Pancreas (tissue), 10 donors: Measurements from ENCODE around the gene HOXC9. TPM values are rescaled to one million over a fixed set of nuclear protein-coding genes. Genes with fewer than 3 reads are reported as not detected.

ENCODE experiments used
- ATAC-seq, 4 donors: fragments of 200-7000 bp; cut with Tn5 transposase; one replicate each; pipeline versions ENCODE4 v1.8.0 to v1.9.1; 2020; ENCODE audit warnings: mild to moderate bottlenecking in 4 of 4, moderate library complexity in 4 of 4
- DNase-seq, 6 donors: peaks; one replicate each; pipeline ENCODE4 v3.0.0-alpha.2; 2020
- FAIRE-seq: peaks from 2 replicates; lab custom pipeline; 2012; peaks lifted over from hg19 to GRCh38; lab: Jason Lieb, UNC
- H3K27ac ChIP-seq, 4 donors: fragments of 200-600 bp; sonication (generic); 1 replicate in 3 of 4; 2 replicates in 1 of 4; pipeline versions ENCODE4 v1.5.0 to v1.8.0; 2020
- H3K27me3 ChIP-seq, 4 donors: fragments of 200-600 bp; one replicate each; pipeline ENCODE4 v1.8.0; 2021
- H3K36me3 ChIP-seq, 3 donors: fragments of 200-600 bp; sonication (generic) in 1 of 3; one replicate each; pipeline versions ENCODE4 v1.5.0 to v1.8.0; 2020 to 2021
- H3K4me1 ChIP-seq, 3 donors: fragments of 200-600 bp; one replicate each; pipeline ENCODE4 v1.8.0; 2021
- H3K4me3 ChIP-seq, 4 donors: fragments of 200-600 bp; sonication (generic) in 2 of 4; one replicate each; pipeline versions ENCODE4 v1.5.0 to v1.8.0; 2020 to 2021
- H3K9me3 ChIP-seq, 4 donors: fragments of 200-600 bp; one replicate each; pipeline ENCODE4 v1.8.0; 2021
- WGBS, 2 donors: extraction: QIAGEN DNeasy Blood & Tissue Kit; methylation state at CpG; one replicate each; pipeline ENCODE4 v1.1.7; 2013; 5-methylcytosine and 5-hydroxymethylcytosine counted together
- intact Hi-C, 3 donors: fragments of 100-400 bp; cut with DNase I; formaldehyde crosslinking; loops; one replicate each; pipeline versions ENCODE4 v1.11.1 to v1.14.2; 2022
- polyA plus RNA-seq, 2 donors: library from polyadenylated mRNA; stranded (reverse); fragments of 200-250 nt; gene quantifications; one replicate each; pipeline ENCODE4 v1.2.3, GENCODE V29; 2013
- total RNA-seq, 6 donors: library from RNA; stranded (reverse); fragmentation: NEBNext Ultra II Directional in 4 of 6; extraction: Animal tissue kit (Norgen Biotek cat#: 25700) in 4 of 6; gene quantifications; one replicate each; pipeline versions ENCODE4 v1.2.1 to v1.2.4, GENCODE V29; 2021 to 2023
- TF ChIP-seq, protein P1 (sequence below), 4 donors: fragments of 200-600 bp; sonication (generic) in 3 of 4; IDR thresholded peaks; one replicate each; pipeline versions ENCODE4 v1.5.0 to v1.8.0; 2021; ENCODE audit warnings: antibody characterized with exemption in 4 of 4
- donor health status: healthy with polysubstance abuse.
- donor health status: DM: no; HTN: no; CAD: no; lungs with moderate emphysema.
- donor health status: DM: no; HTN: no; CAD: no.
- donor health status: control.
- donor health status: control.
- donor health status: Bipolar disorder and iron deficiency.
- donor health status: DM: yes; HTN: yes; CAD: no.
- donor health status: DM: no; HTN: no; CAD: no.
- donor health status: DM: no; HTN: no; CAD: no.
- donor health status: DM: yes; HTN: yes; CAD: no.

Gene HOXC9
- total and polyA plus RNA-seq, 8 donors, result 0.19 to 0.27 (median 0.26) TPM; not detected in 5

DNA sequence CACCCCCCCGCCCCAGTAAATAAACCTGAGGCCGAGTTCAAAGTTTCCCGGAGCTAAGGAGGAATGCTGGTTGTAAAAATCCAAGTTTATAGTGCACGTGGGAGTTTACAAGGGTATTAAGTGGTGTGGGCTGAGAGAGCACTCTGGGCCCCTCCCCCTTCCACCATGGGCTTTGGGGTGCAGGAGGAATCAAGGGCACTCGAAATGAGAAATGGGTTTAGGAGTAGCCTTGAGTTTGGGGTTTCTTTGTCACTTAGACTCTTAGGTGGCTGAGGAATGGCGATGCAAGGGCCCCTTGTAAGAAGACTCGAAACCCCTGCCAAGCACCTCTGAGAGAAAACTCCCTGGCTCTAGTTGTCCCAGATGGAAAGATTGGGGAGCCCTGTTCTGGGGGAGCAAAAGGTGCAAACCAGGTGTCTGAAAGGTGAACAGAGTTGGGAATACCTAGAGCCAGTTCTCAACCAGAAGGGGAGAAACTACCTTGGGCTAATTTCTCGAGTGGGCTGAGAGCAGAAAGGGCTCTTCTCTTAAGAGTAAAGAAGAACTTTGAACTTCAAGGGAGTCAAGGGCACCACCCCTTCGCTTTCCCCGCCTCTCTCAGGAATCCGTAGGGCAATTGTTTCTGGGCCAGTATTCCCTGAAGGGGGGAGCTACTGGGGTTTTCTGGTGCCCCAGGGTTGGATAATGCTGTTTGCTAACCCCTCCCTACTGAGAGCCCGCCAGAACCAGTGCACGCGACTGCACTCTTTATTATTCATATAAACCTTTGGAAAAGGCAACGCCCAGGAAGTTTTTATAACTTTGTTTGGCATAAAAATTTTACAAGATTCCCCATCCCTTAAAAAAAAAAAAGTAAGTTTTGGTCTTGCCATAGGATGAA is 21.2 kb upstream of the HOXC9 start:
- H3K27ac ChIP-seq, result no peak overlapping the region
- no peak for ATAC-seq
- peaks cover 0 to 59% (median 25%) of the 10 kb centered on the region in 4 donors for H3K27me3 ChIP-seq
- H3K9me3 ChIP-seq, result no peaks in the 10 kb centered on the region
- 6 to 9% methylated on average over 15 of the region's 15 CpGs for WGBS, 2 donors
- H3K4me3 ChIP-seq, result no peak overlapping the region
- H3K36me3 ChIP-seq, result no peaks in the 10 kb centered on the region
- DNase-seq, result peak in 1 of 6 donors; percentile 9
- intact Hi-C loops, result no loop called here
- TF ChIP-seq, protein P1, sequence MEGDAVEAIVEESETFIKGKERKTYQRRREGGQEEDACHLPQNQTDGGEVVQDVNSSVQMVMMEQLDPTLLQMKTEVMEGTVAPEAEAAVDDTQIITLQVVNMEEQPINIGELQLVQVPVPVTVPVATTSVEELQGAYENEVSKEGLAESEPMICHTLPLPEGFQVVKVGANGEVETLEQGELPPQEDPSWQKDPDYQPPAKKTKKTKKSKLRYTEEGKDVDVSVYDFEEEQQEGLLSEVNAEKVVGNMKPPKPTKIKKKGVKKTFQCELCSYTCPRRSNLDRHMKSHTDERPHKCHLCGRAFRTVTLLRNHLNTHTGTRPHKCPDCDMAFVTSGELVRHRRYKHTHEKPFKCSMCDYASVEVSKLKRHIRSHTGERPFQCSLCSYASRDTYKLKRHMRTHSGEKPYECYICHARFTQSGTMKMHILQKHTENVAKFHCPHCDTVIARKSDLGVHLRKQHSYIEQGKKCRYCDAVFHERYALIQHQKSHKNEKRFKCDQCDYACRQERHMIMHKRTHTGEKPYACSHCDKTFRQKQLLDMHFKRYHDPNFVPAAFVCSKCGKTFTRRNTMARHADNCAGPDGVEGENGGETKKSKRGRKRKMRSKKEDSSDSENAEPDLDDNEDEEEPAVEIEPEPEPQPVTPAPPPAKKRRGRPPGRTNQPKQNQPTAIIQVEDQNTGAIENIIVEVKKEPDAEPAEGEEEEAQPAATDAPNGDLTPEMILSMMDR (IDR thresholded peaks at IDR 0.05), result no peak
- FAIRE-seq, result no peak
- H3K4me1 ChIP-seq, result peaks cover 3 to 9% (median 6%) of the 10 kb centered on the region in 3 donors

DNA sequence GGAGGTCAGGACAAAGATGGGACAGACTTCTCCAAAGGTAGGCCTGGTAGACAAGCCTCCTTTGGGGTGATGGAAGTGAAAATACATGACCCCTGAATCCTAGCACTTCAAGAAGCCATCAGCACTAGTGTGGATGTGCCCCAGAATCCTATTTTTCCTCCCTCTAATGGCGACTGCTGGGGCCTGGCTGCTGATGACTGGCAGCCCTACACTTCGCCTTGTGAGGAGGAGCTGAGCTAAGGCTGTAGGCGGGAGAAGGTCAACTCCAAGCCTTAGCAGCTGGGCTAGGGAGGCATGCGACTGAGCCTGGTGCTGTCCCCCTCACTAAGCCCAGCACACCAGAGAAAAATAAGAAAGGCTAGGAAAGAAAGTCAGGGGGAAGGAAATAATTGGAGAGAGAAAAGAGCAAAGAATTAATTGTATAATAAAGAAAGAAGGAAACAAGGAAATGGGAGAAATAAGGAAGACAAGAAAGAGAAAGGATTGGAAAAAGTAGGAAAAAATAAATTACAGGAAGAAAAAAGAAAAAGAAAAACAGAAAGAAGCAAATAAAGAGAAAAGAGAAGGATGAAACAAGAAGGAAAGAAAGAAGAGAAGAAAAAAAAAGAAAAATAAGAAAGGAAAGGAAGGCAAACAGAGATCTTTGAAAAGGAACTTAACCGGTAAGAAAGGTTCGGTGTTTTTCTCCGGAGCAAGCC is 19.7 kb upstream of the HOXC9 start:
- FAIRE-seq (no peak), ATAC-seq (no peak), DNase-seq (peak in 1 of 6 donors; percentile 11)
- intact Hi-C loops, result no loop called here
- no peak overlapping the region for H3K27ac ChIP-seq
- TF ChIP-seq, protein P1 (IDR thresholded peaks at IDR 0.05), result no peak
- peaks cover 0 to 5% (median 4%) of the 10 kb centered on the region in 3 donors for H3K4me1 ChIP-seq
- H3K27me3 ChIP-seq, result peaks cover 0 to 68% (median 26%) of the 10 kb centered on the region in 4 donors
- H3K4me3 ChIP-seq, result no peak overlapping the region
- H3K36me3 ChIP-seq, result no peaks in the 10 kb centered on the region
- 42 to 45% methylated on average over 7 of the region's 7 CpGs for WGBS, 2 donors
- no peaks in the 10 kb centered on the region for H3K9me3 ChIP-seq

DNA sequence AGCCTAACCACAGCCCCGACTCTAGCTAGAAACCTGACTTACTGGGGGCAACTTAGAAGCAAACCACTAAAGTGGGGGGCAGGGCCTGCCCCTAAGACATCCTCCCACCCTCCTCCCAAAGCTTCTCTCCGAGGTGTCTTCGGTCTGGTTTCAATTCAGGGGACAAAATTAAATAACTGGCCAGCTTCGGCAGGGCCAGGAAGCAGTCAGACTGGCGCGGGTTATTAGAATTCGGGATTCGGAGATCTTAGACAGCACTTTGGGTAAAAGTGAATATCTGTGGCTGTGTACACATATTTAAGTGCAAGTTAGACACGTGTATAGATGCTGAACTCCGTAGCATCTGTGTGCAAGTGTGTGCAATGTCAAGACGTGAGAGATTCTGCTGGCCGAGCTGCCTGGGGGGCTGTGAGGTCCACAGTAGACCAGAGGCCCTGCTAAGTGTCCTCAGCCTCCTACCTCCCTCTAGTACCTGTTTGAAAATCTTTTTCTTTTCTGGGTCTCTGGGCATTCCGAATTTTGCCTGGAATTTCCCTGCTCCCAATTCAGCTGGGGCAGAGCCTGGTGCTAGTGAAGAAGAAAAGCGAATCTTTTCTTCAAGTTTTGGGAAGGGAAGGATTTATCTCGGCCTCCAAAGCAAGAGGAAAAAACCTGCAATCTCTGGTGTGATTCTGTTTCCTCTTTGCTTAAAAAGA is 19.0 kb upstream of the HOXC9 start:
- TF ChIP-seq, protein P1 (IDR thresholded peaks at IDR 0.05), result no peak
- Histone ChIP-seq H3K27me3 (peaks cover 0 to 70% (median 27%) of the 10 kb centered on the region in 4 donors), H3K4me3 (no peak overlapping the region), H3K27ac (no peak overlapping the region), H3K4me1 (peaks cover 0 to 9% (median 9%) of the 10 kb centered on the region in 3 donors), H3K36me3 (no peaks in the 10 kb centered on the region), H3K9me3 (no peaks in the 10 kb centered on the region)
- no peak for DNase-seq
- WGBS, 2 donors, result 32 to 34% methylated on average over 15 of the region's 15 CpGs
- intact Hi-C loops, result no loop called here
- FAIRE-seq, result no peak
- no peak for ATAC-seq

DNA sequence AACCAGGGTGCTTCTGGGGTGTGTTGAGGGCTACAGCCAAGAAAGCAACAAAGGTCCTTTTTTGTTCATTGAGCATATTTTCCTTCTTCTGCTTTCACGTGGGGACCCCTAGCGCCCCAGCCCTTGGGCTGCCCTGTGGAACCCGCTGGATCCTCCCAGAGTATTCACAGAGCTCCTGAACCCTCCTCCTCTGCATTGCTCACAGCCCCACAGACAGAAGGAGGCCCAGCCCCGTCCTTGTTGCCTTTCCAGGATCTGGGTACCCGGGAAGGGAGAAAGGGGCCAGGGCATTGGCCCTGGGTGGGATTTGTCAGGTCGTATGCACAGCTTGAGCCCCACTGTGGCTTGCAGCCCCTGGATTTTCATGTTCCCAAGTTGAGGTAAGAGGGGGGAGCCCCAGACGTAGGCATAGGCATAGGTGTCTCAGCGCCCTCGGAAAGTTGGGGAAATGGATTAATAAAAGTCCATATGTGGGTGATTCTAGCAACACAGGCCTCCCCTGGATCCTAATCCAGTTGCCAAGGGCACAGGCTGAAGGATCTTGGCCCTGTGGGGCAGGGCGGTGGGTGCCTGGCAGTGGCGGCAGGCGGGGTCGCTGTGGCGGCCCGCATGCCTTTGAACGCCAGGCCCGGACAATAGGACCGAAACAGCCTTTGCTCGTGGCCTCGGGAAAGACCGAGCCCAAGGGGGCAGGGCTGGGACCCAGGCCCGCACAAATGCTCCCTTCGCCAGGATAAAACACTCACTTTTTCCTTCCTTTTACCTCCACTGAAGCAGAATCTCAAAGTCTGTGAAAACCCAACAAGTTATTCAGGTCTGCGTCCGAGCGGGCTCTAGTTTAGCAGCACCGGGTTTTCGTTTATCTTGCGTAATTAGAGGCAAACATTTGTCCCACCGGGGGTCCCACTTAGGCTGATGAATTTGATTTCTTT is 18.1 kb upstream of the HOXC9 start:
- TF ChIP-seq, protein P1 (IDR thresholded peaks at IDR 0.05), result no peak
- intact Hi-C loops, result no loop called here
- peak in 1 of 6 donors; percentile 38 for DNase-seq
- no peaks in the 10 kb centered on the region for H3K9me3 ChIP-seq
- H3K4me3 ChIP-seq, result no peak overlapping the region
- H3K27me3 ChIP-seq, result peaks cover 0 to 69% (median 27%) of the 10 kb centered on the region in 4 donors
- no peak for ATAC-seq
- FAIRE-seq, result no peak
- peaks cover 0 to 14% (median 12%) of the 10 kb centered on the region in 3 donors for H3K4me1 ChIP-seq
- 24 to 25% methylated on average over 30 of the region's 30 CpGs for WGBS, 2 donors
- H3K27ac ChIP-seq, result no peak overlapping the region
- no peaks in the 10 kb centered on the region for H3K36me3 ChIP-seq
